AG09309 (cell line): Measurements from ENCODE around the gene SGSM1.
"Not testable (repeated sequence)": the region's sequence is repeated elsewhere in the genome, so short reads cannot be mapped to it uniquely, and the experiment has no call there.

Source experiments
- DNase-seq: peaks from one replicate; pipeline ENCODE4 v3.0.0-alpha.2; 2010; ENCODE audit warnings: low read depth
- H3K4me3 ChIP-seq: 2 replicates; pipeline ENCODE4 v1.5.1; 2011; ENCODE audit warnings: mild to moderate bottlenecking, low read depth, low read length, moderate library complexity; ENCODE audit not compliant: control insufficient read depth
- CTCF ChIP-seq: IDR thresholded peaks from 2 replicates; pipeline ENCODE4 v1.5.1; 2011; ENCODE audit warnings: mild to moderate bottlenecking, low read depth, low read length, inconsistent platforms; ENCODE audit not compliant: insufficient read depth, control insufficient read depth; ENCODE audit errors: missing control alignments

The SGSM1 gene

GRCh38 chr22:24837517-24837916 is 31.5 kb downstream of the SGSM1 start:
- peak; percentile 8 for TF ChIP-seq CTCF
- DNase-seq: not testable (repeated sequence)

GRCh38 chr22:24841261-24841660 is 35.2 kb downstream of the SGSM1 start:
- no peak for DNase-seq
- no peak for TF ChIP-seq CTCF
- H3K4me3 ChIP-seq: no peak overlapping the region

More at GRCh38 chr22:24837517-24837916, 31.5 kb downstream of the SGSM1 start:
- not testable (repeated sequence) for H3K4me3 ChIP-seq

GRCh38 chr22:24843048-24843447 is 37.0 kb downstream of the SGSM1 start:
- H3K4me3 ChIP-seq: no peak overlapping the region
- no peak for TF ChIP-seq CTCF

GRCh38 chr22:24845041-24845898 is 39.3 kb downstream of the SGSM1 start:
- TF ChIP-seq CTCF: no peak
- H3K4me3 ChIP-seq: no peak overlapping the region
- no peak for DNase-seq

More at GRCh38 chr22:24843048-24843447, 37.0 kb downstream of the SGSM1 start:
- DNase-seq: no peak

- no peak for DNase-seq
- TF ChIP-seq CTCF: no peak
- H3K4me3 ChIP-seq: no peak overlapping the region
Measured at GRCh38 chr22:24847490-24847889, 41.5 kb downstream of the SGSM1 start.

GRCh38 chr22:24848559-24849168 is 42.7 kb downstream of the SGSM1 start:
- TF ChIP-seq CTCF: no peak
- no peak for DNase-seq
- no peak overlapping the region for H3K4me3 ChIP-seq
